ENCODE measurements around the gene C1orf105. TPM values are rescaled to one million over a fixed set of nuclear protein-coding genes. Genes with fewer than 3 reads are reported as not detected.

C1orf105 gene
- total and polyA plus RNA-seq, 7 donors: 0.18 to 17.3 (median 1.6) TPM; not detected in 1

- no peak for TF ChIP-seq CTCF (IDR thresholded peaks at IDR 0.05)
- no peak for DNase-seq
- no peak for ATAC-seq
- H3K27ac ChIP-seq: no peak overlapping the region
- H3K4me1 ChIP-seq: no peaks in the 10 kb centered on the region
- H3K27me3 ChIP-seq (ENCODE audit: insufficient read depth in 3 of 3, low read length in 2 of 3): peaks cover 0 to 4% (median 0%) of the 10 kb centered on the region in 3 donors
- no peaks in the 10 kb centered on the region for H3K9me3 ChIP-seq
- intact Hi-C loops (cut with DNase I): no loop called here
- H3K4me3 ChIP-seq: no peak overlapping the region
- no peaks in the 10 kb centered on the region for H3K36me3 ChIP-seq (ENCODE audit: insufficient read depth in 1 of 2, low read depth in 1 of 2)
- WGBS, 3 donors: 84 to 87% (median 84%) methylated on average over 2 of the region's 2 CpGs
Observed at GRCh38 chr1:172498857-172499256, 78.4 kb downstream of the C1orf105 start.

GRCh38 chr1:172499636-172500141, 79.2 kb downstream of the C1orf105 start:
- WGBS, 3 donors: 84 to 89% (median 87%) methylated on average over 3 of the region's 3 CpGs
- no peaks in the 10 kb centered on the region for H3K9me3 ChIP-seq
- H3K4me1 ChIP-seq: no peaks in the 10 kb centered on the region
- H3K27ac ChIP-seq: no peak overlapping the region
- no peak overlapping the region for H3K4me3 ChIP-seq
- no peak for TF ChIP-seq CTCF (IDR thresholded peaks at IDR 0.05)
- peak in 1 of 4 donors; percentile 33 for ATAC-seq
- H3K27me3 ChIP-seq (ENCODE audit: insufficient read depth in 3 of 3, low read length in 2 of 3): peaks cover 0 to 4% (median 0%) of the 10 kb centered on the region in 3 donors
- no peak for DNase-seq
- no peaks in the 10 kb centered on the region for H3K36me3 ChIP-seq (ENCODE audit: insufficient read depth in 1 of 2, low read depth in 1 of 2)
- intact Hi-C loops (cut with DNase I): no loop called here

GRCh38 chr1:172500207-172500606, 79.7 kb downstream of the C1orf105 start:
- no peak overlapping the region for H3K4me3 ChIP-seq
- no peak for TF ChIP-seq CTCF (IDR thresholded peaks at IDR 0.05)
- no peaks in the 10 kb centered on the region for H3K9me3 ChIP-seq
- intact Hi-C loops (cut with DNase I): no loop called here
- no peak for DNase-seq
- H3K27ac ChIP-seq: no peak overlapping the region
- no peaks in the 10 kb centered on the region for H3K36me3 ChIP-seq (ENCODE audit: insufficient read depth in 1 of 2, low read depth in 1 of 2)
- WGBS, 3 donors: 68 to 87% (median 74%) methylated on average over 2 of the region's 2 CpGs
- no peak for ATAC-seq
- peaks cover 0 to 4% (median 0%) of the 10 kb centered on the region in 3 donors for H3K27me3 ChIP-seq (ENCODE audit: insufficient read depth in 3 of 3, low read length in 2 of 3)
- H3K4me1 ChIP-seq: no peaks in the 10 kb centered on the region

GRCh38 chr1:172507741-172508140, 87.3 kb downstream of the C1orf105 start:
- Histone ChIP-seq H3K36me3 (ENCODE audit: insufficient read depth in 1 of 2, low read depth in 1 of 2) (no peaks in the 10 kb centered on the region), H3K4me3 (no peak overlapping the region), H3K9me3 (no peaks in the 10 kb centered on the region), H3K4me1 (no peaks in the 10 kb centered on the region), H3K27ac (no peak overlapping the region), H3K27me3 (ENCODE audit: insufficient read depth in 3 of 3, low read length in 2 of 3) (peaks cover 0 to 4% (median 0%) of the 10 kb centered on the region in 3 donors)
- intact Hi-C loops (cut with DNase I): no loop called here
- DNase-seq (no peak), ATAC-seq (no peak)
- no peak for TF ChIP-seq CTCF (IDR thresholded peaks at IDR 0.05)

- Histone ChIP-seq H3K27me3 (ENCODE audit: insufficient read depth in 3 of 3, low read length in 2 of 3) (no peaks in the 10 kb centered on the region), H3K4me1 (no peaks in the 10 kb centered on the region), H3K4me3 (no peak overlapping the region), H3K27ac (no peak overlapping the region), H3K9me3 (no peaks in the 10 kb centered on the region), H3K36me3 (ENCODE audit: insufficient read depth in 1 of 2, low read depth in 1 of 2) (no peaks in the 10 kb centered on the region)
- ATAC-seq (no peak), DNase-seq (no peak)
- 94 to 100% (median 97%) methylated on average over 3 of the region's 3 CpGs for WGBS, 3 donors
- no peak for TF ChIP-seq CTCF (IDR thresholded peaks at IDR 0.05)
- intact Hi-C loops (cut with DNase I): no loop called here
Observed at GRCh38 chr1:172510479-172510878, 90.0 kb downstream of the C1orf105 start.

Measured in psoas muscle (tissue), 8 donors.